SJSA1 (cell line): ENCODE measurements around the gene CDC123. TPM values are rescaled to one million over a fixed set of nuclear protein-coding genes. Genes with fewer than 3 reads are reported as not detected.
"Not testable (repeated sequence)": the region's sequence is repeated elsewhere in the genome, so short reads cannot be mapped to it uniquely, and the experiment has no call there.

Source experiments
- DNase-seq, 2 experiments: peaks; one replicate each; pipeline ENCODE4 v3.0.0-alpha.2; 2015 to 2020; ENCODE audit warnings: low spot score in 2 of 2, low read depth in 1 of 2
- H3K27ac ChIP-seq: fragments of 250-450 bp; sonication (Bioruptor Pico); 2 replicates; pipeline ENCODE4 v1.5.1; 2020; ENCODE audit warnings: mild to moderate bottlenecking, moderate library complexity
- H3K27me3 ChIP-seq: fragments of 250-450 bp; sonication (Bioruptor Pico); replicated peaks from 2 replicates; pipeline ENCODE4 v1.5.1; 2020; ENCODE audit warnings: mild to moderate bottlenecking, moderate library complexity
- H3K36me3 ChIP-seq: fragments of 250-450 bp; sonication (Bioruptor Pico); 2 replicates; pipeline ENCODE4 v1.5.1; 2020; ENCODE audit warnings: mild to moderate bottlenecking
- H3K4me1 ChIP-seq: fragments of 250-450 bp; sonication (Bioruptor Pico); replicated peaks from 2 replicates; pipeline ENCODE4 v1.6.1; 2021; ENCODE audit warnings: mild to moderate bottlenecking
- H3K4me3 ChIP-seq: fragments of 250-450 bp; sonication (Bioruptor Pico); 2 replicates; pipeline ENCODE4 v1.5.1; 2020; ENCODE audit warnings: mild to moderate bottlenecking
- H3K9me3 ChIP-seq: fragments of 250-450 bp; sonication (Bioruptor Pico); replicated peaks from 2 replicates; pipeline ENCODE4 v1.5.1; 2020; ENCODE audit warnings: mild to moderate bottlenecking
- total RNA-seq: library from RNA; depleted of rRNA; stranded (reverse); fragments of >200 nt; shearing (Covaris generic); gene quantifications from 2 replicates; pipeline ENCODE4 v1.2.3, GENCODE V29; 2014; rRNA removed

CDC123 gene
- total RNA-seq, result 82.8 and 125 TPM in 2 replicates

GRCh38 chr10:12195603-12196506 lies at the start of gene CDC123, which contains the start of gene NUDT5:
Gene CDC123, plus strand, starts transcription at chr10:12196188. Its CDS starts 58 bp downstream, at chr10:12196246.
Gene NUDT5, minus strand, starts transcription at chr10:12195891. Its CDS starts 9,600 bp downstream, at chr10:12186291.
- Histone ChIP-seq H3K27ac (peak within 1 kb of the TSS; percentile 82), H3K27me3 (no peaks in the 10 kb centered on the region), H3K9me3 (no peaks in the 10 kb centered on the region), H3K4me3 (peak within 1 kb of the TSS; percentile 59), H3K36me3 (peaks cover 45% of the 10 kb centered on the region), H3K4me1 (peaks cover 13% of the 10 kb centered on the region)
- DNase-seq, result peak; percentile 83 to 96

- no peaks in the 10 kb centered on the region for H3K27me3 ChIP-seq
- no peak for DNase-seq
- no peak overlapping the region for H3K27ac ChIP-seq
- no peaks in the 10 kb centered on the region for H3K9me3 ChIP-seq
- no peaks in the 10 kb centered on the region for H3K4me1 ChIP-seq
- no peak overlapping the region for H3K4me3 ChIP-seq
- H3K36me3 ChIP-seq, result peaks cover 24% of the 10 kb centered on the region
Measured at GRCh38 chr10:12150163-12150562, 45.8 kb upstream of the CDC123 start.

GRCh38 chr10:12154516-12154915 lies 41.5 kb upstream of the CDC123 start:
- H3K9me3 ChIP-seq, result no peaks in the 10 kb centered on the region
- no peaks in the 10 kb centered on the region for H3K27me3 ChIP-seq
- no peak overlapping the region for H3K4me3 ChIP-seq
- H3K27ac ChIP-seq, result no peak overlapping the region
- H3K4me1 ChIP-seq, result no peaks in the 10 kb centered on the region
- peaks cover 29% of the 10 kb centered on the region for H3K36me3 ChIP-seq
- no peak for DNase-seq

GRCh38 chr10:12156367-12157123 lies 39.4 kb upstream of the CDC123 start:
- DNase-seq, result no peak
- Histone ChIP-seq H3K4me1 (no peaks in the 10 kb centered on the region), H3K27me3 (no peaks in the 10 kb centered on the region), H3K36me3 (peaks cover 38% of the 10 kb centered on the region), H3K9me3 (no peaks in the 10 kb centered on the region), H3K4me3 (no peak overlapping the region), H3K27ac (no peak overlapping the region)

GRCh38 chr10:12158111-12158510 lies 37.9 kb upstream of the CDC123 start:
- DNase-seq, result no peak
- no peaks in the 10 kb centered on the region for H3K27me3 ChIP-seq
- no peak overlapping the region for H3K4me3 ChIP-seq
- no peak overlapping the region for H3K27ac ChIP-seq
- H3K36me3 ChIP-seq, result peaks cover 48% of the 10 kb centered on the region
- H3K4me1 ChIP-seq, result no peaks in the 10 kb centered on the region
- H3K9me3 ChIP-seq, result no peaks in the 10 kb centered on the region

- Histone ChIP-seq H3K4me3 (no peak overlapping the region), H3K4me1 (no peaks in the 10 kb centered on the region), H3K27ac (no peak overlapping the region), H3K27me3 (no peaks in the 10 kb centered on the region), H3K36me3 (peaks cover 70% of the 10 kb centered on the region), H3K9me3 (no peaks in the 10 kb centered on the region)
- DNase-seq, result no peak
Measured at GRCh38 chr10:12160664-12161063, 35.3 kb upstream of the CDC123 start.

- no peaks in the 10 kb centered on the region for H3K4me1 ChIP-seq
- no peaks in the 10 kb centered on the region for H3K9me3 ChIP-seq
- H3K27ac ChIP-seq, result no peak overlapping the region
- no peak overlapping the region for H3K4me3 ChIP-seq
- no peaks in the 10 kb centered on the region for H3K27me3 ChIP-seq
- no peak for DNase-seq
- peaks cover 79% of the 10 kb centered on the region for H3K36me3 ChIP-seq
Measured at GRCh38 chr10:12162927-12163326, 33.1 kb upstream of the CDC123 start.

- DNase-seq, result no peak
- H3K36me3 ChIP-seq, result peaks cover 82% of the 10 kb centered on the region
Measured at GRCh38 chr10:12164085-12164484, 31.9 kb upstream of the CDC123 start.

GRCh38 chr10:12165036-12165435 lies 31.0 kb upstream of the CDC123 start:
- Histone ChIP-seq H3K27me3 (no peaks in the 10 kb centered on the region), H3K9me3 (no peaks in the 10 kb centered on the region), H3K4me3 (no peak overlapping the region), H3K4me1 (peaks cover 2% of the 10 kb centered on the region; the same call in 1 of the 2 replicates), H3K36me3 (peaks cover 85% of the 10 kb centered on the region), H3K27ac (no peak overlapping the region)
- no peak for DNase-seq

More at GRCh38 chr10:12164085-12164484, 31.9 kb upstream of the CDC123 start:
- H3K4me1 ChIP-seq, result no peaks in the 10 kb centered on the region
- H3K4me3 ChIP-seq, result no peak overlapping the region
- H3K27ac ChIP-seq, result no peak overlapping the region
- H3K27me3 ChIP-seq, result no peaks in the 10 kb centered on the region
- no peaks in the 10 kb centered on the region for H3K9me3 ChIP-seq

- Histone ChIP-seq H3K36me3 (peaks cover 88% of the 10 kb centered on the region), H3K9me3 (no peaks in the 10 kb centered on the region), H3K27me3 (no peaks in the 10 kb centered on the region), H3K27ac (no peak overlapping the region), H3K4me1 (peaks cover 7% of the 10 kb centered on the region; the same call in 1 of the 2 replicates), H3K4me3 (no peak overlapping the region)
- DNase-seq, result no peak
Measured at GRCh38 chr10:12165999-12166775, 29.8 kb upstream of the CDC123 start.

- not testable (repeated sequence) for H3K27ac ChIP-seq, H3K9me3 ChIP-seq, DNase-seq, H3K4me1 ChIP-seq, H3K27me3 ChIP-seq, H3K4me3 ChIP-seq
- peaks cover 83% of the 10 kb centered on the region for H3K36me3 ChIP-seq
Measured at GRCh38 chr10:12171512-12171911, 24.5 kb upstream of the CDC123 start.

- Histone ChIP-seq H3K27me3 (no peaks in the 10 kb centered on the region), H3K9me3 (no peaks in the 10 kb centered on the region), H3K27ac (no peak overlapping the region), H3K36me3 (peaks cover 63% of the 10 kb centered on the region), H3K4me1 (no peaks in the 10 kb centered on the region), H3K4me3 (no peak overlapping the region)
- DNase-seq, result no peak
Measured at GRCh38 chr10:12177642-12178041, 18.3 kb upstream of the CDC123 start.

- H3K36me3 ChIP-seq, result peaks cover 54% of the 10 kb centered on the region
- DNase-seq, result no peak
- H3K4me1 ChIP-seq, result no peaks in the 10 kb centered on the region
- H3K27ac ChIP-seq, result no peak overlapping the region
- no peaks in the 10 kb centered on the region for H3K9me3 ChIP-seq
- H3K27me3 ChIP-seq, result no peaks in the 10 kb centered on the region
- no peak overlapping the region for H3K4me3 ChIP-seq
Measured at GRCh38 chr10:12179606-12180170, 16.3 kb upstream of the CDC123 start.
